ENCODE results near the gene SLC12A1. TPM values are rescaled to one million over a fixed set of nuclear protein-coding genes. Genes with fewer than 3 reads are reported as not detected.
"Not testable (repeated sequence)": the region's sequence is repeated elsewhere in the genome, so short reads cannot be mapped to it uniquely, and the experiment has no call there.

The SLC12A1 gene
- total RNA-seq, 1 donor from 2014 or later, result not detected

DNA sequence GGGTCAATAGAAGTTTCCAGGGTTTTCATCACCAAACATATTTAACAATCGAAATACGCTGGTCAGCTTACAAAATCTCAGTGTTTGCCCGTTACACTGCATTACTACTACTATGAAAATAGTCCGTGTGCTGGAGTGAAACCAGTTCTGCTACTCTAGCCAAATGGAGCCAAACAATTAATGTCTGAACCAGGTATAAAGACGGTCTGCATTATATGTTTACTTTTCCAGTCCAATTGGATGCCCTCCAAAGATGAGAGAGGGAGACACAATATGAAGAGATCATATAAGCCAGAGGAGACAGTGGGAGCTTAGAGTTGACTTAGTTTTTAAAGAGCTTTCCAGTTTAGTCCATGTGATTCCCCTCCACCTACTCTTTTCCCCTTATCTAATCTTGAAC, 118.8 kb downstream of the SLC12A1 start:
- H3K4me3 ChIP-seq (ENCODE audit: low read depth, low read length), result no peak overlapping the region
- DNase-seq (ENCODE audit: low read depth), result no peak
- no peaks in the 10 kb centered on the region for H3K27me3 ChIP-seq (ENCODE audit: control insufficient read depth, insufficient read depth, low read length)
- no peak for FAIRE-seq
- no peaks in the 10 kb centered on the region for H3K36me3 ChIP-seq (ENCODE audit: control insufficient read depth, insufficient read depth, low read length)
- TF ChIP-seq, protein P1, sequence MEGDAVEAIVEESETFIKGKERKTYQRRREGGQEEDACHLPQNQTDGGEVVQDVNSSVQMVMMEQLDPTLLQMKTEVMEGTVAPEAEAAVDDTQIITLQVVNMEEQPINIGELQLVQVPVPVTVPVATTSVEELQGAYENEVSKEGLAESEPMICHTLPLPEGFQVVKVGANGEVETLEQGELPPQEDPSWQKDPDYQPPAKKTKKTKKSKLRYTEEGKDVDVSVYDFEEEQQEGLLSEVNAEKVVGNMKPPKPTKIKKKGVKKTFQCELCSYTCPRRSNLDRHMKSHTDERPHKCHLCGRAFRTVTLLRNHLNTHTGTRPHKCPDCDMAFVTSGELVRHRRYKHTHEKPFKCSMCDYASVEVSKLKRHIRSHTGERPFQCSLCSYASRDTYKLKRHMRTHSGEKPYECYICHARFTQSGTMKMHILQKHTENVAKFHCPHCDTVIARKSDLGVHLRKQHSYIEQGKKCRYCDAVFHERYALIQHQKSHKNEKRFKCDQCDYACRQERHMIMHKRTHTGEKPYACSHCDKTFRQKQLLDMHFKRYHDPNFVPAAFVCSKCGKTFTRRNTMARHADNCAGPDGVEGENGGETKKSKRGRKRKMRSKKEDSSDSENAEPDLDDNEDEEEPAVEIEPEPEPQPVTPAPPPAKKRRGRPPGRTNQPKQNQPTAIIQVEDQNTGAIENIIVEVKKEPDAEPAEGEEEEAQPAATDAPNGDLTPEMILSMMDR (IDR thresholded peaks at IDR 0.05; ENCODE audit: insufficient read depth, low read length, severe bottlenecking), result no peak

DNA sequence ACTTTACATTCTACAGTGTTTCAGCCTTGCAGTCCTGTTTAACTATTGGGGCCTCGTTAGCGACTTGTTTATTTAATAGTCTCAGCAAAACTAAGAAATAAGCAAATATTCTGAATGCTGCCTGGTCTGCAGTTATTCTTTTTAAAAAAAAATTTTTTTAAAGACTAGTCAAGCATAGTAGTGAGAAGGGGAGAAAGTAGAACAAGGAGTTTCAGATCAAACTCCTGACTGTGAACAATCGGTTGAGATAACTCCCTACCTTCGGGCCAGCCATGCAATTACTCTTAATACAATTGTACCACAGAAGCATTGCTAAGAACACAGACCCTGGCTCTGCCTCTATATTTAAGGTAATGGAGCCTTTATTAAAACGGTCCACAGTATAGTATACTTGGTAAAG, 119.3 kb downstream of the SLC12A1 start:
- DNase-seq (ENCODE audit: low read depth) (no peak), FAIRE-seq (no peak)
- H3K36me3 ChIP-seq (ENCODE audit: control insufficient read depth, insufficient read depth, low read length), result no peaks in the 10 kb centered on the region
- no peaks in the 10 kb centered on the region for H3K27me3 ChIP-seq (ENCODE audit: control insufficient read depth, insufficient read depth, low read length)
- H3K4me3 ChIP-seq (ENCODE audit: low read depth, low read length), result no peak overlapping the region
- TF ChIP-seq, protein P1 (IDR thresholded peaks at IDR 0.05; ENCODE audit: insufficient read depth, low read length, severe bottlenecking), result no peak

DNA sequence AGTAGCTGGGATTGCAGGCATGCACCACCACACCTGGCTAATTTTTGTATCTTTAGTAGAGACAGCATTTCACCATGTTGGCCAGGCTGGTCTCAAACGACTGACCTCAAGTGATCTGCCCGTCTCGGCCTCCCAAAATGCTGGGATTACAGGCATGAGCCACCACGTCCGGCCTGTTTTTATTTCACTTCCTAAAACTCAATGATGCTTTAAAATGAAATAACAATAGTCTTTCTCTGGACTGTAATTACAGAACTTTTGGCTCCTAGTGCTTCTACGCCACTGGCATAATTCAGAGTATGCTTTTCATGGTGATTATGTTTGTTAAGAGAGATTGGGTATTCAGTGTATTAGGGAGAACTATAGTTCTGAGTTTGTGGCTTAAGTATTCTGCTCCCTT, 120.1 kb downstream of the SLC12A1 start:
- DNase-seq (ENCODE audit: low read depth); FAIRE-seq; H3K36me3 ChIP-seq (ENCODE audit: control insufficient read depth, insufficient read depth, low read length); H3K4me3 ChIP-seq (ENCODE audit: low read depth, low read length); H3K27me3 ChIP-seq (ENCODE audit: control insufficient read depth, insufficient read depth, low read length): not testable (repeated sequence)

DNA sequence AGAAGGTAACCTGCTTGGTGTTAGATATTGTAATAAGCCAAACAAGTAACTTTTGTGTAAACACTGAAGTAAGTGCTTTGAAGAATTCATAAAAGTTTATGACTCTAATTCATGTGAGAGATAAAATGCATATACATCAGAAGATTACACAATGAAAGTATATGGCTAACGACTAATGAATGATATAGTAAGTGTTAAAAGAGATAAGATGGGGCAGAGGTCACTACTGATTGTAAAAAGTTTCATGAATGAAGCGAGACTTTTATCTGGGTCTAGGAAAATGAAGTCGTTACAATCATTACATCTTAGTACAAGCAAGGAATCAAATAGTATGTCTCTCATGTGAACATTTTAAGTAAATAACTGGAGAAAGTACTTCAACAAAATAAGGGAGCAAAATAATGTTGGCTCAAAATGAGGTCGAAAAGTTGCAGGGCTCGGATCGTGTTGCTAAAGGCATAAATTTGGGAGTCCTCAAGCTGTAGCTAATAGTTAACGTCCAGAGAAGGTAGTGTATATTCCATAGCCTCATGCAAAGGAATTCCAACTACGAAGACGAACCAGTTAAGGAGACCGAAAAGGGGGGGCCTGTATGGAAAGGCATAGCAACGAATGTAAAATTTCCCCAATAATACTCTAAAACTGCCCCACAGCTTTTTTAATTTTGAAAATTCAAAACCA, 124.1 kb downstream of the SLC12A1 start:
- FAIRE-seq, result no peak
- Histone ChIP-seq H3K27me3 (ENCODE audit: control insufficient read depth, insufficient read depth, low read length) (no peaks in the 10 kb centered on the region), H3K4me3 (ENCODE audit: low read depth, low read length) (peak overlapping the region; percentile 93), H3K36me3 (ENCODE audit: control insufficient read depth, insufficient read depth, low read length) (no peaks in the 10 kb centered on the region)
- DNase-seq (ENCODE audit: low read depth), result peak; percentile 20
- TF ChIP-seq, protein P1 (IDR thresholded peaks at IDR 0.05; ENCODE audit: insufficient read depth, low read length, severe bottlenecking), result no peak

DNA sequence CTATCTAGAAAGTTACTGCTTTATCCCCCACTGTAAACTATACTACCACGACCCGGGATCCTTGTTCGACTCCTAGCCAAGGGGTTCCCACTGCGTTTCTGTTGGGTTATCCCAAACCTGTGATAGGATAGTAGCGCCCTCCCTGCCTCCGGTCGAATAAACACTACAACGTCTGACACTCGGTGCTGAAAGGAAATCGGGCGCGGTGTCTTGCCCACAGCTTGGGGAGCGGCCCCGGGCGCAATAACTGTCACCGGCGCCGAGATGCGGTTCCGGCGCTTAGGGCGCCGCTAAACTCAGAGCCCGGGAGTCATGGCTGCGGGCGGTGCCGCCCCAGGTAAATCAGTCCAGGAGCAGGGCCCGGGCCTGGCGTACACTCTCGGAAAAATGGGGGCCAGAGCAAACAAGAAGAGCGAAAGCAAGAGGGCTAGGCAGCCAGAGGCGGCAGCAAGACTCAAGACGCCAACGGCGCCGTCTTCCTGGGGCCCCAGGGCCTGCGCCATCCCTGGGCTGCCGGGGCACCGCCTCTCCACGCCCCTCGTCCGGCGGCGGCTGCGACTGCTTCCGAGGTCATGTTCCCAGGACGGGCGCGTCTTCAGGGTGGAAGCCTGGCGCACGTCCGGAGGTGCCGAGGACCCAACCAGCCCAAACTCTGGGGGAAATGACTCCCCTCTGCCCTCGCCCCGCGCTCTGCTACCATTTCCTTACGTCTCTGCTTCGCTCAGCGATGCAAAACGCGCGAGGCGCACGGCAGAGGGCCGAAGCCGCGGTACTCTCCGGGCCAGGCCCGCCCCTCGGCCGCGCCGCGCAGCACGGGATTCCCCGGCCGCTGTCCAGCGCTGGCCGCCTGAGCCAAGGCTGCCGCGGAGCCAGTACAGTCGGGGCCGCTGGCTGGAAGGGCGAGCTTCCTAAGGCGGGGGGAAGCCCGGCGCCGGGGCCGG, 125.0 kb downstream of the SLC12A1 start, which contains the start of gene DUT:
DUT (plus strand) TSS at position 575 of the 941 bp plus-strand sequence; CDS start at position 662, 87 bp downstream.
- TF ChIP-seq, protein P1 (IDR thresholded peaks at IDR 0.05; ENCODE audit: insufficient read depth, low read length, severe bottlenecking), result no peak
- H3K36me3 ChIP-seq (ENCODE audit: control insufficient read depth, insufficient read depth, low read length), result peaks cover 2% of the 10 kb centered on the region
- peak within 1 kb of the TSS; percentile 93 for H3K4me3 ChIP-seq (ENCODE audit: low read depth, low read length)
- peak; percentile 52 for DNase-seq (ENCODE audit: low read depth)
- FAIRE-seq, result no peak
- no peaks in the 10 kb centered on the region for H3K27me3 ChIP-seq (ENCODE audit: control insufficient read depth, insufficient read depth, low read length)

Data from bronchial epithelial cell (primary cell).